ENCODE data around the gene FCAMR. TPM values are rescaled to one million over a fixed set of nuclear protein-coding genes. Genes with fewer than 3 reads are reported as not detected.
"Not testable (repeated sequence)": the region's sequence is repeated elsewhere in the genome, so short reads cannot be mapped to it uniquely, and the experiment has no call there.

Gene FCAMR
- total and polyA plus RNA-seq, 2 of the 4 experiments (the other 2 are of a cell fraction): not detected

- CTCF ChIA-PET; ATAC-seq (ENCODE audit: low read depth): not testable (repeated sequence)
- WGBS, 2 experiments (ENCODE audit: extremely low coverage in 2 of 2, insufficient read length in 1 of 2): 86% methylated on average over 2 of the region's 4 CpGs; no CpG with 5 or more reads in 1 of the 2 experiments
Measured at GRCh38 chr1:206923961-206924557, 46.2 kb downstream of the FCAMR start.

More at GRCh38 chr1:206923961-206924557, 46.2 kb downstream of the FCAMR start:
- H3K4me3 ChIP-seq (ENCODE audit: insufficient read depth, low read depth, low read length); H2BK15ac ChIP-seq (ENCODE audit: low read depth, low read length); H3K18ac ChIP-seq (ENCODE audit: low read depth, low read length); H3K27me3 ChIP-seq (ENCODE audit: control insufficient read depth, insufficient read depth, low read length); H2AK9ac ChIP-seq (replicated peaks; ENCODE audit: low read depth, low read length, poor library complexity); H2AFZ ChIP-seq (replicated peaks; ENCODE audit: low read length, poor library complexity); H2BK20ac ChIP-seq (ENCODE audit: low read depth, low read length); H3K56ac ChIP-seq (ENCODE audit: extremely low read depth, insufficient read depth, low read length); POLR2A ChIA-PET (ENCODE audit: unreplicated experiment); H3K36me3 ChIP-seq (ENCODE audit: control insufficient read depth, insufficient read depth, low read length); H2BK120ac ChIP-seq (ENCODE audit: low read depth, low read length); H3K23ac ChIP-seq (ENCODE audit: low read depth, low read length); BruUV-seq (replicated peaks); H3K27ac ChIP-seq (ENCODE audit: insufficient read depth, low read length); dilution Hi-C loops (cut with HindIII; ENCODE audit: low sequenced_read_pairs, unreplicated experiment); H4K5ac ChIP-seq (ENCODE audit: low read depth, low read length); H4K91ac ChIP-seq (ENCODE audit: insufficient read depth, low read depth, low read length); DNase-seq; H3K4me2 ChIP-seq (ENCODE audit: low read depth, low read length); intact Hi-C loops (cut with micrococcal nuclease); H3K79me1 ChIP-seq (ENCODE audit: low read depth in 1 of 2, low read length in 2 of 2); H3K9ac ChIP-seq (ENCODE audit: low read depth, low read length); H3K9me3 ChIP-seq (ENCODE audit: control insufficient read depth, insufficient read depth, low read length); H3K4me1 ChIP-seq (ENCODE audit: control insufficient read depth, insufficient read depth, low read length); H4K8ac ChIP-seq (ENCODE audit: low read depth in 2 of 2, low read length in 2 of 2); in situ Hi-C loops (cut with MboI; ENCODE audit: low sequenced_read_pairs); H4K20me1 ChIP-seq (ENCODE audit: insufficient read depth, low read length): not testable (repeated sequence)
- Histone ChIP-seq H2AK5ac (ENCODE audit: low read depth, low read length) (peak overlapping the region; percentile 54; the same call in 1 of the 2 replicates), H3K9me1 (ENCODE audit: insufficient read depth, low read length) (peaks cover 12% of the 10 kb centered on the region), H3K4ac (ENCODE audit: low read depth, low read length) (peak overlapping the region; percentile 3; the same call in 1 of the 2 replicates), H3K14ac (replicated peaks; ENCODE audit: low read depth, low read length) (peak overlapping the region; percentile 68), H2BK5ac (ENCODE audit: low read depth, low read length, poor library complexity, severe bottlenecking) (peak overlapping the region; percentile 83)

All from IMR-90 (cell line).